ENCODE results near the gene WDFY4. TPM values are rescaled to one million over a fixed set of nuclear protein-coding genes. Genes with fewer than 3 reads are reported as not detected.

WDFY4 gene
- polyA plus RNA-seq, 1 of the 3 experiments (the other 2 are of a cell fraction): not detected

DNA sequence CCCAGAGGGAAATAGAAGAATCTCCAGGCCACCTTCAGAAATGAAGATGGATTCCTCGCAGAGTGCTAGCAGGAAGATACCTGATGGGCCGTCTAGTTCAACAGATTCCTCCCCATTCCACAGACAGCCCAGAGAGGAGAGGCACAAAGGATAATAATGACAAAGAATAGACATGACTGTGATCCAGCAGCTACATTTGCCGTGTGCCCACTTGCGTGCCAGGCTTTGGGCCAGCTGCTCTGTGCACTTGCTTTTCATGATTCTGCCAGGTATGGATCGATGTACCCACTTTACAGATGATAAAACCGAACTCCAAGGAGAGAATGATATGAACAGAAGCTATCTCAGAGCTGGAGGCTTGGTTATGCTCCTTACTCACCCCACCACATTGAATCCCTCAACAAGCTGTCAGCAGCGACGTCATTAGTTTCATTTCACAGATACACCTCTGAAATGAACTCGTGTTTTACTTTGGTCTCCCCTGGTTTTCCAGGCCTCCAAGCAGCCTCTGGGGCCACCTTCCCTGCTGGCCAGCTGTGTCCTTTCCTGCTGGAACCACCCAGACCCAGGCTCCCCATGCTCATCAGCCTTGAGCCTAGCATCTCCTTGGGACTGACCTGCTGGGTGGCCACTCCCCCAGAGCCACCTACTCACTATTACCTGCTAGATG lies 11.9 kb upstream of the WDFY4 start:
- WGBS (ENCODE audit: low lambda C conversion rate): 51% methylated on average over 9 of the region's 9 CpGs
- TF ChIP-seq SMC3 (IDR thresholded peaks at IDR 0.05; ENCODE audit: low read depth, low read length) (no peak), MEF2A (IDR thresholded peaks at IDR 0.05; ENCODE audit: borderline replicate concordance, low read depth) (no peak), POLR2AphosphoS5 (IDR thresholded peaks at IDR 0.05; ENCODE audit: low read depth, low read length) (no peak), YY1 (IDR thresholded peaks at IDR 0.05; ENCODE audit: low read depth) (no peak), FOSL2 (IDR thresholded peaks at IDR 0.05; ENCODE audit: borderline replicate concordance, low read depth) (no peak), GABPA (IDR thresholded peaks at IDR 0.05; ENCODE audit: low read depth) (no peak), CHD2 (IDR thresholded peaks at IDR 0.05; ENCODE audit: low read length, partially characterized antibody) (no peak), TAF1 (IDR thresholded peaks at IDR 0.05; ENCODE audit: borderline replicate concordance, low read depth, low read length) (no peak), RXRA (IDR thresholded peaks at IDR 0.05; ENCODE audit: borderline replicate concordance, low read depth) (no peak), MXI1 (IDR thresholded peaks at IDR 0.05; ENCODE audit: low read depth, low read length) (no peak), EP300 (IDR thresholded peaks at IDR 0.05; ENCODE audit: borderline replicate concordance in 1 of 2, low read depth in 1 of 2, low read length in 1 of 2) (no peak), JUND (IDR thresholded peaks at IDR 0.05) (no peak)
- TF ChIP-seq, protein P1, sequence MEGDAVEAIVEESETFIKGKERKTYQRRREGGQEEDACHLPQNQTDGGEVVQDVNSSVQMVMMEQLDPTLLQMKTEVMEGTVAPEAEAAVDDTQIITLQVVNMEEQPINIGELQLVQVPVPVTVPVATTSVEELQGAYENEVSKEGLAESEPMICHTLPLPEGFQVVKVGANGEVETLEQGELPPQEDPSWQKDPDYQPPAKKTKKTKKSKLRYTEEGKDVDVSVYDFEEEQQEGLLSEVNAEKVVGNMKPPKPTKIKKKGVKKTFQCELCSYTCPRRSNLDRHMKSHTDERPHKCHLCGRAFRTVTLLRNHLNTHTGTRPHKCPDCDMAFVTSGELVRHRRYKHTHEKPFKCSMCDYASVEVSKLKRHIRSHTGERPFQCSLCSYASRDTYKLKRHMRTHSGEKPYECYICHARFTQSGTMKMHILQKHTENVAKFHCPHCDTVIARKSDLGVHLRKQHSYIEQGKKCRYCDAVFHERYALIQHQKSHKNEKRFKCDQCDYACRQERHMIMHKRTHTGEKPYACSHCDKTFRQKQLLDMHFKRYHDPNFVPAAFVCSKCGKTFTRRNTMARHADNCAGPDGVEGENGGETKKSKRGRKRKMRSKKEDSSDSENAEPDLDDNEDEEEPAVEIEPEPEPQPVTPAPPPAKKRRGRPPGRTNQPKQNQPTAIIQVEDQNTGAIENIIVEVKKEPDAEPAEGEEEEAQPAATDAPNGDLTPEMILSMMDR (IDR thresholded peaks at IDR 0.05): no peak
- TF ChIP-seq, protein P2, sequence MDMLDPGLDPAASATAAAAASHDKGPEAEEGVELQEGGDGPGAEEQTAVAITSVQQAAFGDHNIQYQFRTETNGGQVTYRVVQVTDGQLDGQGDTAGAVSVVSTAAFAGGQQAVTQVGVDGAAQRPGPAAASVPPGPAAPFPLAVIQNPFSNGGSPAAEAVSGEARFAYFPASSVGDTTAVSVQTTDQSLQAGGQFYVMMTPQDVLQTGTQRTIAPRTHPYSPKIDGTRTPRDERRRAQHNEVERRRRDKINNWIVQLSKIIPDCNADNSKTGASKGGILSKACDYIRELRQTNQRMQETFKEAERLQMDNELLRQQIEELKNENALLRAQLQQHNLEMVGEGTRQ (IDR thresholded peaks at IDR 0.05; ENCODE audit: borderline replicate concordance, low read depth, low read length): no peak
- TF ChIP-seq, protein P3, sequence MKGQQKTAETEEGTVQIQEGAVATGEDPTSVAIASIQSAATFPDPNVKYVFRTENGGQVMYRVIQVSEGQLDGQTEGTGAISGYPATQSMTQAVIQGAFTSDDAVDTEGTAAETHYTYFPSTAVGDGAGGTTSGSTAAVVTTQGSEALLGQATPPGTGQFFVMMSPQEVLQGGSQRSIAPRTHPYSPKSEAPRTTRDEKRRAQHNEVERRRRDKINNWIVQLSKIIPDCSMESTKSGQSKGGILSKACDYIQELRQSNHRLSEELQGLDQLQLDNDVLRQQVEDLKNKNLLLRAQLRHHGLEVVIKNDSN (IDR thresholded peaks at IDR 0.05; ENCODE audit: borderline replicate concordance, low read depth): no peak
- Histone ChIP-seq H3K4me1 (ENCODE audit: control insufficient read depth in 1 of 2, insufficient read depth in 2 of 2, low read depth in 1 of 2, low read length in 1 of 2) (no peaks in the 10 kb centered on the region), H3K9me3 (peaks cover 4% of the 10 kb centered on the region; the same call in 1 of the 2 replicates), H4K20me1 (ENCODE audit: insufficient read depth) (no peaks in the 10 kb centered on the region), H3K27me3 (ENCODE audit: insufficient read depth) (no peaks in the 10 kb centered on the region), H3K9me2 (no peaks in the 10 kb centered on the region), H3K4me3 (ENCODE audit: low read depth in 2 of 2, low read length in 1 of 2) (no peak overlapping the region), H3K4me2 (no peak overlapping the region), H3K9ac (no peak overlapping the region), H3K36me3 (replicated peaks in 1 of 2; ENCODE audit: control insufficient read depth in 1 of 2, insufficient read depth in 2 of 2, low read length in 1 of 2) (no peaks in the 10 kb centered on the region), H2AFZ (ENCODE audit: low read depth) (no peak overlapping the region), H3K79me2 (ENCODE audit: insufficient read depth) (no peaks in the 10 kb centered on the region), H3K27ac (ENCODE audit: low read depth in 2 of 2, low read length in 1 of 2) (no peak overlapping the region), H3F3A (replicated peaks; ENCODE audit: insufficient read depth) (no peaks in the 10 kb centered on the region)
- CTCF ChIA-PET: interaction anchor here (1.5 to 2.9 kb wide), 2 partner anchors 15 to 16 kb away, joined by 7 to 10 read pairs; no protein-coding TSS in a partner anchor
- POLR2A ChIA-PET: no interaction called here
- no peak for DNase-seq
